HG03159 (cell line): ENCODE results near the gene WDR1.

Experiments
- ATAC-seq: cut with Tn5 transposase; IDR thresholded peaks from one replicate; pipeline ENCODE4 v1.9.1; 2021; ENCODE audit warnings: mild to moderate bottlenecking, moderate library complexity; ENCODE audit not compliant: unreplicated experiment

WDR1 gene

DNA sequence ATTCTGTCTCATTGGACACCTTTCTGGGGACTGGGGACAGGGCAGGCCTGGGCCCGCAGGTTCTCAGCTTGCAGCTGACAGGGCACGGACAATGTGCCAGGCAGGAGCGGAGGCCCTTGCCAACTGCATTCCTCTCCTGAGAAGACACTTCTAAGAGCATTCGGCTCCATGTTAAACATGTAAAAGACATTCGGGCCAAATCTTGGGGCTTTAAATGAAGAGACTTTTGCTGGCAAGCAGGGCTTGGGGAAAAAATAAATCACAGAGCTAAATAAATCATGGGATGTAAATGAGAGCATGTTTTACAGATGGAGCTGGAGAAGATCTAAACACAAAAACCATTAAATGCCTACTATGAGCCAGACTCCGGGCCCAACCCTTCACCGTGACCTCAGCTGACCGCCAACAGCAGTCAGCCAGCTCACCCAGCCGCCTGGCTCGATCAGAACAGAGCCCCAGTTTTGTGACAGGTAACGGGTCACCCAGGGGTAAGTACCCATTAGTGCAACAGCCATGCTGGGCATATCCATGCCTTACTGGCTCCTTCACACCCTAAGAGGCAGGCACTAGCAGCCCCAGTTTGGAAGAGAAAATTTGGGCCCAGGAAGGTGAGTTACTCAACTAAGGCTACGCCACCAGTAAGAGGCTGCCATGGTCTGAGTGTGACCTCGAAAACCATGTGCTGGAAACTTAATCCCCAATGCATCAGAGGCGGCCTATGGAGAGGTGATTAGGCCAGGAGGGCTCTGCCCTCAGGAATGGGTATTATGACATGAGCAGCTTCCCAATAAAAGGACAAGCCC is 14.7 kb downstream of the WDR1 start:
- ATAC-seq, result no peak

GRCh38 chr4:10100734-10101216 is 15.8 kb downstream of the WDR1 start:
- ATAC-seq, result no peak

DNA sequence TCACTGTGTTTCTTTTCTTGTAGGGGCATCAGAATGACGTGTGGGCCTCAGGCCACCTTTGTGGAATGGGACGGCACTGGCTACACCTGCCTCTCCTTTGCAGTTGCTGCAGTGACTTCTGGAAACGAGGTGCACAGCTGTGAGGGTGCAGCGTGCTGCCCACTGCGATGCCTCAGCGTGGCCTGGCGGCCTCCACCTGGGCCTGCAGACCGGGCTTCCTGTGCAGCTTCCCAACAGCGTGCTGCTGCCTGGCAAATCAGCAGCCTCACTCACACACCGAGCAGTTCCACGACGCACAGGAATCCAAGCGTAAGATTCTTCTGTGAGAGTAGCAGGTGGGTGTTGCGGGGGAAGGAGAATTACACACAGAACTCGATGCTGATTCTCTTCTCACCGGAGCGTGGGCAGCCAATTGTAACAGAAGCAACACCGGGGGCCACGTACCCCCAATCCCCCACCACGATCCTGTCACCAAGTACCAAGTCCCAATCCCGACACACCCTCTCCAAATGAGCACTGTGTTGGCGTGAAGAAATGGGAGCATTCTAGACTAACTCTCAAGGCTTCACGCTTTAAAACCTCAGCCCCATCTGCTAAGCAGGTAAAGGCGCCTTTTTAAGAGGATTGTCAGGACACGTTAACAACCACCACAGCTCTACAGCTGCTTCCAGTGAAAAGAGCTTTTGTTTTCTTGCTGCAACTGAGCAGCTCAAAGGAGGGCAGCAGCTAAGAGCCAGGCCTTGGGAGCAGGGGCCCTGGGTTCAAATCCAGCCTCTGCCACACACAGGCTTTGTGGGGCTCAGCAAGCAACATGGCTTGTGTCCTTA is 16.9 kb downstream of the WDR1 start:
- no peak for ATAC-seq

- no peak for ATAC-seq
Observed at GRCh38 chr4:10098780-10099160, 17.8 kb downstream of the WDR1 start.

DNA sequence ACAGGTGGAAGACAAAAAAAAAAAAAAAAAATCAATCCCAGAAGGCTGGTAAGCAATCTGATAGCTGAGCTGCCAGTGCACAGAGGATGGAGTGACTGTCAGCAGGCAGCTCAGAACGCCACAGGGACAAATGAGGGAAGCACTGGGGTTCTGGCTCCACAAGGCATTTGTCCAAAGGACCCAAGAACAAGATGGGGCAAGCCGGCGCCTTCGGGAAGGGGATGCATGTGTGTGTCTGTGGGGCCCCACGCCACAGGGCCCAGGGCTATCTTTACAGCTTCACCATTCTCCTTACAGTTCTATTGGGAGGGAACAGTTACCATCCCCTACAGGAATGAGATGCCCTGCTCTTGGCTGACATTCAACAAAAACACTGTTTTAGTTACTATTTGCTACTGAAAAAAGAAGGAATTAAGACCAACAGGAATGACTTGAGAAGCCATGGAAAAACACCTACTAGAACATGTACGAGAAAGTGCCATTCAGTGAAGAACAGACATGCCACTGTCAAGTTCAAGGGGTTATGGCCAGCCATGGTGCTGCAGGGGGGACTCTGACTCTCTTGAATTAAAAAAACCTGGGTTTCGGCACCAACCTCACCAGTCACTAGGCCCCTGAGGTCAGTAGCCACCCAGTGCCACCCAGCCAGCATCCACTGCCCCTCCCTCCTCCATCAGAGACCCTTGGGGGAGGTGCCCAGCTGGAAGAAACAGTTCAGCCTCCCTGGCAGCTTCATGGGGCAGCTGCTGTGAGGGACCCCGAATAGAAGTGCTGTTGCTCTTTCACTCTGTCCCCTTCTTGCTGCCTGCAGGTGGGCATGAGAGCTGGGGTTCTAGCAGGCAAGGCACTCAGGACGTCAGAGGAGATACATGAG is 18.5 kb downstream of the WDR1 start:
- ATAC-seq, result no peak

- ATAC-seq, result no peak
Observed at GRCh38 chr4:10096978-10097335, 19.6 kb downstream of the WDR1 start.

DNA sequence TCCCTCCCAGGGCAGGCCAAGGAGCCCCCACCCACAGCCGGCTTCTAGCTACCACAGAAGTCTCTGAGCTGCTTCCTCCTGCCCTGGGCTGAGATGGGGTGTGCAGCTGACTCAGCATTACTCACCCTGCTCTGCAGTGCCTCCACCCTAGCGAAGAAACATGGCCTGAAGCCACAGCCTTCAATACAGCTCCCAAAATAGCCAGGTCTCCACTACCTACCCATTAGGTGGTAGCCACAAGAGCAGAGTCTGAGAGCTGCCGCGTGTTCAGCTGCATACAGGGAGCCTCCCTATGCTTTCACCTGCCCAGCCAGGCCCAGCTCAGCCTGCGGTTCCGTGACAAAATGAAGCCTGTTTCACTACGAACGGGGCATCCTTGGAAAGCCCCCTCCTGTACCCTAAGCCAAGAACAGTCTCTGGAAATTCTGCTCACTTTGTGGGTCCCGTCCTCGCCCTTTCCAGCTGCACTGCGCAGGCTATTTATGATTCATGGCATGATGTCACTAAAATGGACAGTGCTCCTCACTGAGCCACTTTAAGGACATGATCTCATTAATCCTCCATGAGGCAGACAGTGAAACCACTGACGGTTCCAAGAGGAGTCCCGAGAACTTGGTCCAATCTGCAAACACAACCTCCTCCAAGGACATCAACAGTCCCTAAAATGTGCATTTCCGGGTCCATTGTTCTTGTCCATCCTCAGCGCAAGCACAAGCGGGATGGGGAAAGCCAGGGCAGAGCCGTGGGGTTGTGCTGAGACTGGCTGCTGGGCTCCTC is 20.2 kb downstream of the WDR1 start:
- peak; percentile 65 for ATAC-seq

- peak; percentile 3 for ATAC-seq
Observed at GRCh38 chr4:10095296-10095991, 21.2 kb downstream of the WDR1 start.

GRCh38 chr4:10094841-10095240 is 21.8 kb downstream of the WDR1 start:
- ATAC-seq, result no peak

- ATAC-seq, result no peak
Observed at GRCh38 chr4:10093801-10094552, 22.6 kb downstream of the WDR1 start.

GRCh38 chr4:10093271-10093621 is 23.4 kb downstream of the WDR1 start:
- ATAC-seq, result no peak

DNA sequence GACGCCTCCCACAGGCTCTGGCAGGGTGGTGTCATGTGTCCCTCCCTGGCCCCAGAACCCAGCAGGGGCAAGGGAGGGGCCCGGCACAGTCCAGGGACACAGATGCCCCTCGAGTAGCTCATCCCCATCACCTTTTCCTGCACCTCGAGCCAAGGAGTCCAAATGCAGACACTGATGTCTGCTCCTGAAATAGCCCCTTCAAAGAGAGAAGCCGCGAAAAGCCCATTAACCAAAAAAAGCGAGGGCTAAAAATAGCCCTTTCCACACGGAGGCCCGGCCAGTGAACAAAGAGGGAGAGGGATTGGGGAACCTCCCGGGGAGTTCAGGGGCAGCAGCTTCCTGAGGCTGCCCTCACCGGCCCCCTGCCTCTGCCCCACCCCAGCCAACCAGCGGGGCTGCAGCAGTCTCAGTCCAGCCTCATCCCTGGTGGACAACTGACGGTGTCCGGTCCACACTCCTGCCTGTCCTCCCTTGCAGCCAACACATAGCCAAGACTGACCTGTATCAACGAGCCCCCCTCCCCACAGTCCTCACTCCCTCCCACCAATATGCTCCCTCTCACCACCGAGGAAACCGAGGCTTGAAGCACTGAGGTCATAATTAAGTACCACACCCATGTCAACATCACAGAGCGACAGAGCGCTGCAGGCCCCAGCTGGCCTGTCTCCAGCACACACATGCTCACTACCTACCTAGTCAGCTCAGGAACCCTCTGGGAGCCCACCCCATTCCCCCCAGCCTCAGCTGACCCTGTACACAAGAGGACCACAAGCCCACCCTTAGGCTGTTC is 23.9 kb downstream of the WDR1 start:
- no peak for ATAC-seq

GRCh38 chr4:10091531-10092181 is 24.9 kb downstream of the WDR1 start:
- no peak for ATAC-seq

- no peak for ATAC-seq
Observed at GRCh38 chr4:10090467-10091250, 25.9 kb downstream of the WDR1 start.

DNA sequence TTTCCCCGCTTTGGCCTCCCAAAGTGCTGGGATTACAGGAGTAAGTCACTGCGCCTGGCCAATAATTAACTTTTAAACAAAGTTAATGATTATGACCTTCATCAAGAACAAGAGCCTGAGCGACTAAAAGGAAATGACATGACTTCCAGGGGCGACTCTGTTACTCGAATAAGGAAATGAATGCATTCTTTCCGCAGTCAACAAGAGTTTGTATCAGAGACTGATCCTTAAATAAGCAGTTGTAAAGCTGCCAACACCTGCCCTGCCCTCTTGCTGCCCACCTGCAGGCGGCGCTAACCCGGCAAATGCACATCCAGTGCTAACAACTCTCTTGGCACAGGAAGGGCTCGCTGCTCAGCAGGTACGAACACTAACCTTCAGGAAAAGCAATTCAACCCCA is 27.3 kb downstream of the WDR1 start:
- no peak for ATAC-seq

DNA sequence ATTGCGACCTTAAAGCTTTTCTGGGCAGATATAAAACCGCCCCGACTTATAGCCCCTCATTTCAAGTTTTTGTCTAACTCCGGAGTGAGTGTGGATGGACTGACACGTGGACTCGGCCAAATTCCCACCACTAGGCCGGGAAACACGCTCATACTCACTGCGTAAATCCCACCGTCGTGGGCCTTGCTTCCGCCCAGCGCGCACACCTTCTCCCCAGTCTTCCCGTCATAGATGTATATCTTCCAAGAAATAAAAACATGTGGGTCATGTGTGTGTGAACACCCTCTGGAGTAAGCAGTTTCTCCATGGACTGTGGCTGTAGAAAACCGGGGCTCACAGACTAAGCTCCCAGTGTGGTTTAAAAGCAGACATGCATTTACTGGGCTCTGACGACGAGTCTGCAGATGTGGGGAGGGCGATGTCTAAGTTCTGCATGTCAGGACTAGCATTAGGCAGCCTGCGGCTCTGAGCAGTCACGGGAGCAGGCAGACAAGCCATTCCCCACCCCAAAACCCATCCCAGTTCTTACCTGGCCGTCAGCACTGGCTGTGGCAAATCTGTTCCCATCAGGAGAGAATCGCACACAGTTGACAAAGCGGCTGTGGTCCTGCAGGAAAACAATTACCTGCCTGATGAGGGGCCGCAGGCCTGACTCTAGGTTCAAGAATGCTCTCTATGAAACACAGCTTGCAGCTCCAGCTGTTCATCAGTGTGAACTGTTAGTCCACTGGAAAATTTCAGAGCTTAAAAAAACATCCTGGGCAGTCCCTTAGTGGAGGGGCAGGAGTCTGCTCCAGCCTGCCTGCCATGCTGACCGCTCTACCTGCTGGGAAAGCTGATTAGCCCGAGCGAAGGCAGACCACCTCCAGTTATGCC is 28.2 kb downstream of the WDR1 start:
- ATAC-seq, result no peak
